Measurements from ENCODE around the gene KCTD16. TPM values are rescaled to one million over a fixed set of nuclear protein-coding genes. Genes with fewer than 3 reads are reported as not detected.
A peak's percentile ranks its signal among the peaks of the same experiment; 100 is the strongest.

Gene KCTD16
- total RNA-seq, 2 donors from 2014 or later = 3.4 to 4.3 TPM

GRCh38 chr5:144433140-144433822 lies 262.6 kb downstream of the KCTD16 start:
- no peak for DNase-seq
- H3K27me3 ChIP-seq = no peaks in the 10 kb centered on the region
- peaks cover 47% of the 10 kb centered on the region for H3K4me1 ChIP-seq
- 89 to 95% methylated on average over 4 of the region's 4 CpGs for WGBS, 2 donors
- intact Hi-C loops (cut with DNase I) = no loop called here
- H3K4me3 ChIP-seq = no peak overlapping the region
- ATAC-seq = no peak
- H3K36me3 ChIP-seq (replicated peaks in 1 of 2; ENCODE audit: insufficient read depth in 1 of 2, low read depth in 2 of 2) = no peaks in the 10 kb centered on the region
- H3K9me3 ChIP-seq = no peaks in the 10 kb centered on the region
- peak overlapping the region; percentile 37 to 53 (median 48) for H3K27ac ChIP-seq
- TF ChIP-seq CTCF (IDR thresholded peaks at IDR 0.05) (no peak), POLR2A (IDR thresholded peaks at IDR 0.05) (no peak)

GRCh38 chr5:144433893-144434292 lies 263.2 kb downstream of the KCTD16 start:
- no peaks in the 10 kb centered on the region for H3K36me3 ChIP-seq (replicated peaks in 1 of 2; ENCODE audit: insufficient read depth in 1 of 2, low read depth in 2 of 2)
- TF ChIP-seq CTCF (IDR thresholded peaks at IDR 0.05) = no peak
- no peak for TF ChIP-seq POLR2A (IDR thresholded peaks at IDR 0.05)
- H3K4me3 ChIP-seq = no peak overlapping the region
- peak in 1 of 4 donors; percentile 12 for DNase-seq
- H3K4me1 ChIP-seq = peaks cover 42% of the 10 kb centered on the region
- ATAC-seq = peak; percentile 20
- H3K27me3 ChIP-seq = no peaks in the 10 kb centered on the region
- intact Hi-C loops (cut with DNase I) = no loop called here
- H3K27ac ChIP-seq = peak overlapping the region; percentile 37 to 53 (median 48)
- no peaks in the 10 kb centered on the region for H3K9me3 ChIP-seq
- 22 to 26% methylated on average over 3 of the region's 3 CpGs for WGBS, 2 donors

- WGBS, 2 donors = 45 to 65% methylated on average over 1 of the region's 1 CpG
- Histone ChIP-seq H3K27ac (peak overlapping the region; percentile 1 to 48 (median 32)), H3K4me3 (no peak overlapping the region), H3K4me1 (peaks cover 31% of the 10 kb centered on the region), H3K27me3 (no peaks in the 10 kb centered on the region), H3K9me3 (no peaks in the 10 kb centered on the region), H3K36me3 (replicated peaks in 1 of 2; ENCODE audit: insufficient read depth in 1 of 2, low read depth in 2 of 2) (no peaks in the 10 kb centered on the region)
- ATAC-seq (peak; percentile 42), DNase-seq (peak in 1 of 4 donors; percentile 10)
- intact Hi-C loops (cut with DNase I) = no loop called here
- TF ChIP-seq CTCF (IDR thresholded peaks at IDR 0.05) = no peak
- TF ChIP-seq POLR2A (IDR thresholded peaks at IDR 0.05) = no peak
Measured at GRCh38 chr5:144436007-144436406, 265.3 kb downstream of the KCTD16 start.

GRCh38 chr5:144438237-144438636 lies 267.6 kb downstream of the KCTD16 start:
- Histone ChIP-seq H3K4me1 (peaks cover 27% of the 10 kb centered on the region), H3K27me3 (no peaks in the 10 kb centered on the region), H3K27ac (no peak overlapping the region), H3K9me3 (no peaks in the 10 kb centered on the region), H3K36me3 (replicated peaks in 1 of 2; ENCODE audit: insufficient read depth in 1 of 2, low read depth in 2 of 2) (no peaks in the 10 kb centered on the region), H3K4me3 (no peak overlapping the region)
- WGBS, 2 donors = 92 to 94% methylated on average over 4 of the region's 4 CpGs
- TF ChIP-seq POLR2A (IDR thresholded peaks at IDR 0.05) (no peak), CTCF (IDR thresholded peaks at IDR 0.05) (no peak)
- ATAC-seq (no peak), DNase-seq (no peak)
- intact Hi-C loops (cut with DNase I) = no loop called here

- H3K4me1 ChIP-seq = peaks cover 32% of the 10 kb centered on the region
- H3K36me3 ChIP-seq (replicated peaks in 1 of 2; ENCODE audit: insufficient read depth in 1 of 2, low read depth in 2 of 2) = no peaks in the 10 kb centered on the region
- H3K27me3 ChIP-seq = no peaks in the 10 kb centered on the region
- ATAC-seq (no peak), DNase-seq (no peak)
- no peak for TF ChIP-seq CTCF (IDR thresholded peaks at IDR 0.05)
- TF ChIP-seq POLR2A (IDR thresholded peaks at IDR 0.05) = no peak
- no peak overlapping the region for H3K27ac ChIP-seq
- no peak overlapping the region for H3K4me3 ChIP-seq
- 24 to 38% methylated on average over 2 of the region's 2 CpGs for WGBS, 2 donors
- intact Hi-C loops (cut with DNase I) = no loop called here
- no peaks in the 10 kb centered on the region for H3K9me3 ChIP-seq
Measured at GRCh38 chr5:144448457-144448856, 277.8 kb downstream of the KCTD16 start.

Data from body of pancreas (tissue), 4 donors.